Liver (tissue), 9 donors: ENCODE results near the gene ITIH5. TPM values are rescaled to one million over a fixed set of nuclear protein-coding genes. Genes with fewer than 3 reads are reported as not detected.

Experiments
- DNase-seq: peaks from one replicate; pipeline ENCODE4 v3.0.0-alpha.2; 2017; ENCODE audit warnings: low spot score
- H3K27ac ChIP-seq, 2 donors: one replicate each; pipeline ENCODE4 v1.7.0; 2013; ENCODE audit warnings: inconsistent platforms in 2 of 2, low read length in 2 of 2, control low read depth in 1 of 2, low read depth in 1 of 2, mild to moderate bottlenecking in 1 of 2
- H3K27me3 ChIP-seq, 4 donors: one replicate each; pipeline versions ENCODE4 v1.6.1 to v1.7.0; 2013; ENCODE audit warnings: low read length in 3 of 4, inconsistent platforms in 1 of 4, mild to moderate bottlenecking in 1 of 4, moderate library complexity in 1 of 4; ENCODE audit not compliant: control insufficient read depth in 4 of 4, insufficient read depth in 4 of 4
- H3K36me3 ChIP-seq, 4 donors: one replicate each; pipeline versions ENCODE4 v1.6.1 to v1.7.0; 2013; ENCODE audit warnings: low read length in 3 of 4, mild to moderate bottlenecking in 3 of 4, low read depth in 1 of 4, moderate library complexity in 1 of 4; ENCODE audit not compliant: control insufficient read depth in 4 of 4, insufficient read depth in 3 of 4
- H3K4me1 ChIP-seq, 4 donors: one replicate each; pipeline versions ENCODE4 v1.6.1 to v1.7.0; 2013; ENCODE audit warnings: low read length in 3 of 4, mild to moderate bottlenecking in 3 of 4, moderate library complexity in 1 of 4; ENCODE audit not compliant: control insufficient read depth in 4 of 4, insufficient read depth in 4 of 4
- H3K4me3 ChIP-seq, 3 donors: one replicate each; pipeline versions ENCODE4 v1.6.1 to v1.7.0; 2013; ENCODE audit warnings: low read length in 3 of 3, control low read depth in 1 of 3, low read depth in 1 of 3, mild to moderate bottlenecking in 1 of 3
- H3K9ac ChIP-seq, 2 donors: one replicate each; pipeline ENCODE4 v1.7.0; 2013; ENCODE audit warnings: low read length in 2 of 2, mild to moderate bottlenecking in 2 of 2, moderate library complexity in 2 of 2, control low read depth in 1 of 2, low read depth in 1 of 2
- H3K9me3 ChIP-seq, 4 donors: one replicate each; pipeline versions ENCODE4 v1.6.1 to v1.7.0; 2013; ENCODE audit warnings: low read length in 3 of 4; ENCODE audit not compliant: control insufficient read depth in 4 of 4
- EGR1 ChIP-seq, 2 donors: IDR thresholded peaks; 2 replicates each; pipeline ENCODE4 v1.6.1; 2016 to 2018; ENCODE audit warnings: antibody characterized with exemption in 2 of 2, low read depth in 2 of 2
- FOXA1 ChIP-seq: IDR thresholded peaks from 2 replicates; pipeline ENCODE4 v1.6.1; 2016; ENCODE audit warnings: antibody characterized with exemption
- FOXA2 ChIP-seq: IDR thresholded peaks from 2 replicates; pipeline ENCODE4 v1.6.1; 2016; ENCODE audit warnings: antibody characterized with exemption
- GABPA ChIP-seq, 2 donors: IDR thresholded peaks in 1 of 2; conservative IDR thresholded peaks in 1 of 2; 2 replicates each; pipeline ENCODE4 v1.6.1; 2016; ENCODE audit warnings: antibody characterized with exemption in 2 of 2, mild to moderate bottlenecking in 1 of 2, moderate library complexity in 1 of 2
- HNF4A ChIP-seq, 2 donors: conservative IDR thresholded peaks; 2 replicates each; pipeline ENCODE4 v1.6.1; 2016; ENCODE audit warnings: antibody characterized with exemption in 2 of 2, mild to moderate bottlenecking in 2 of 2
- HNF4G ChIP-seq: IDR thresholded peaks from 2 replicates; pipeline ENCODE4 v1.6.1; 2016; ENCODE audit warnings: antibody characterized with exemption
- JUND ChIP-seq, 2 donors: IDR thresholded peaks; 2 replicates each; pipeline ENCODE4 v1.6.1; 2016; ENCODE audit warnings: antibody characterized with exemption in 2 of 2
- NR2F2 ChIP-seq: IDR thresholded peaks from 2 replicates; pipeline ENCODE4 v1.6.1; 2016; ENCODE audit warnings: antibody characterized with exemption
- RAD21 ChIP-seq, 2 donors: IDR thresholded peaks; 2 replicates each; pipeline ENCODE4 v1.6.1; 2016; ENCODE audit warnings: antibody characterized with exemption in 2 of 2, mild to moderate bottlenecking in 2 of 2
- RXRA ChIP-seq, 2 donors: IDR thresholded peaks; 2 replicates each; pipeline ENCODE4 v1.6.1; 2017 to 2018; ENCODE audit warnings: antibody characterized with exemption in 2 of 2, mild to moderate bottlenecking in 1 of 2
- SP1 ChIP-seq: IDR thresholded peaks from 2 replicates; pipeline ENCODE4 v1.6.1; 2018; ENCODE audit warnings: antibody characterized with exemption, mild to moderate bottlenecking
- TAF1 ChIP-seq: conservative IDR thresholded peaks from 2 replicates; pipeline ENCODE4 v1.6.1; 2016; ENCODE audit warnings: antibody characterized with exemption, mild to moderate bottlenecking
- YY1 ChIP-seq: IDR thresholded peaks from 2 replicates; pipeline ENCODE4 v1.6.1; 2016; ENCODE audit warnings: antibody characterized with exemption, mild to moderate bottlenecking
- WGBS: extraction: QIAGEN DNeasy Blood & Tissue Kit; methylation state at CpG from one replicate; pipeline ENCODE4 v1.1.7; 2013; 5-methylcytosine and 5-hydroxymethylcytosine counted together
- polyA plus RNA-seq, 2 donors: library from polyadenylated mRNA; stranded (reverse) in 1 of 2; unstranded in 1 of 2; fragments of 200-250 nt in 1 of 2; fragments of >200 nt in 1 of 2; fragmentation: Nextera tagmentation in 1 of 2; extraction: Ambion mirVana in 1 of 2; gene quantifications; one replicate each; pipeline versions ENCODE4 v1.2.1 to v1.2.3, GENCODE V29; 2013 to 2015
- total RNA-seq, 2 donors: library from RNA; depleted of rRNA; stranded (reverse); fragments of >200 nt; gene quantifications; one replicate each; pipeline ENCODE4 v1.2.3, GENCODE V29; 2014
- TF ChIP-seq, protein P1 (sequence below): fragments of 150-350 bp; IDR thresholded peaks from 2 replicates; pipeline ENCODE4 v1.5.1; 2017; ENCODE audit warnings: improper control_type of control experiment, low read depth, low read length; ENCODE audit not compliant: missing input control
- TF ChIP-seq, protein P2 (sequence below): IDR thresholded peaks from 2 replicates; pipeline ENCODE4 v1.6.1; 2016; ENCODE audit warnings: antibody characterized with exemption, mild to moderate bottlenecking
- TF ChIP-seq, protein P3 (sequence below): IDR thresholded peaks from 2 replicates; pipeline ENCODE4 v1.6.1; 2016; ENCODE audit warnings: antibody characterized with exemption
- TF ChIP-seq, protein P4 (sequence below): IDR thresholded peaks from 2 replicates; pipeline ENCODE4 v1.6.1; 2016; ENCODE audit warnings: antibody characterized with exemption
- TF ChIP-seq, protein P5 (sequence below): IDR thresholded peaks from 2 replicates; pipeline ENCODE4 v1.6.1; 2016; ENCODE audit warnings: antibody characterized with exemption
- donor health status: healthy.
- donor health status: healthy.
- donor health status: healthy.
- donor health status: healthy.
- donor health status: healthy.

ITIH5 gene
- total and polyA plus RNA-seq, 4 donors: 0.60 to 1.3 (median 0.98) TPM

DNA sequence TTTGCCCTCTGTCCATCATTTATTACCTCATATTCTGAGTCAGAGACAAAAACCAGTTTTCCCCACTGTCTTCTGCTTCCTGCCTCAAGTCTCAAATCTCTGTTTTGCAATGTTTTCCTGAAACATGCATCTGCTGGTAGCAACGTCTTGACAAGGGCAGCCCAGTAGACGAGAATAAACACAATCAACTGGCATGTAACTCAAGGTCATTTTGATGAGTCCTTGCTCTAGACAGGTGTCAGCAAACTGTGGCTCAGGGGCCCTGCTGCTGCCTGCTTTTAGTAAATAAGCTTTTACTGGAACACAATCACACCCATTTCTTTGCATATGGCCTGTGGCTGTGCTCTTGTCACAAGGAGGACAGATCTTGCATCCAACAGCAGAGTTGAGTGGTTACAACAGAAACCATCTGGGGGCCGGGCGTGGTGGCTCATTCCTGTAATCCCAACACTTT is 59.8 kb downstream of the ITIH5 start:
- Histone ChIP-seq H3K4me1 (no peaks in the 10 kb centered on the region), H3K9me3 (no peaks in the 10 kb centered on the region), H3K9ac (no peak overlapping the region), H3K27ac (no peak overlapping the region), H3K4me3 (no peak overlapping the region), H3K36me3 (no peaks in the 10 kb centered on the region), H3K27me3 (no peaks in the 10 kb centered on the region)
- WGBS: 64% methylated on average over 4 of the region's 4 CpGs
- no peak for TF ChIP-seq TAF1
- TF ChIP-seq, protein P1, sequence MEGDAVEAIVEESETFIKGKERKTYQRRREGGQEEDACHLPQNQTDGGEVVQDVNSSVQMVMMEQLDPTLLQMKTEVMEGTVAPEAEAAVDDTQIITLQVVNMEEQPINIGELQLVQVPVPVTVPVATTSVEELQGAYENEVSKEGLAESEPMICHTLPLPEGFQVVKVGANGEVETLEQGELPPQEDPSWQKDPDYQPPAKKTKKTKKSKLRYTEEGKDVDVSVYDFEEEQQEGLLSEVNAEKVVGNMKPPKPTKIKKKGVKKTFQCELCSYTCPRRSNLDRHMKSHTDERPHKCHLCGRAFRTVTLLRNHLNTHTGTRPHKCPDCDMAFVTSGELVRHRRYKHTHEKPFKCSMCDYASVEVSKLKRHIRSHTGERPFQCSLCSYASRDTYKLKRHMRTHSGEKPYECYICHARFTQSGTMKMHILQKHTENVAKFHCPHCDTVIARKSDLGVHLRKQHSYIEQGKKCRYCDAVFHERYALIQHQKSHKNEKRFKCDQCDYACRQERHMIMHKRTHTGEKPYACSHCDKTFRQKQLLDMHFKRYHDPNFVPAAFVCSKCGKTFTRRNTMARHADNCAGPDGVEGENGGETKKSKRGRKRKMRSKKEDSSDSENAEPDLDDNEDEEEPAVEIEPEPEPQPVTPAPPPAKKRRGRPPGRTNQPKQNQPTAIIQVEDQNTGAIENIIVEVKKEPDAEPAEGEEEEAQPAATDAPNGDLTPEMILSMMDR: no peak
- no peak for TF ChIP-seq SP1
- TF ChIP-seq, protein P2, sequence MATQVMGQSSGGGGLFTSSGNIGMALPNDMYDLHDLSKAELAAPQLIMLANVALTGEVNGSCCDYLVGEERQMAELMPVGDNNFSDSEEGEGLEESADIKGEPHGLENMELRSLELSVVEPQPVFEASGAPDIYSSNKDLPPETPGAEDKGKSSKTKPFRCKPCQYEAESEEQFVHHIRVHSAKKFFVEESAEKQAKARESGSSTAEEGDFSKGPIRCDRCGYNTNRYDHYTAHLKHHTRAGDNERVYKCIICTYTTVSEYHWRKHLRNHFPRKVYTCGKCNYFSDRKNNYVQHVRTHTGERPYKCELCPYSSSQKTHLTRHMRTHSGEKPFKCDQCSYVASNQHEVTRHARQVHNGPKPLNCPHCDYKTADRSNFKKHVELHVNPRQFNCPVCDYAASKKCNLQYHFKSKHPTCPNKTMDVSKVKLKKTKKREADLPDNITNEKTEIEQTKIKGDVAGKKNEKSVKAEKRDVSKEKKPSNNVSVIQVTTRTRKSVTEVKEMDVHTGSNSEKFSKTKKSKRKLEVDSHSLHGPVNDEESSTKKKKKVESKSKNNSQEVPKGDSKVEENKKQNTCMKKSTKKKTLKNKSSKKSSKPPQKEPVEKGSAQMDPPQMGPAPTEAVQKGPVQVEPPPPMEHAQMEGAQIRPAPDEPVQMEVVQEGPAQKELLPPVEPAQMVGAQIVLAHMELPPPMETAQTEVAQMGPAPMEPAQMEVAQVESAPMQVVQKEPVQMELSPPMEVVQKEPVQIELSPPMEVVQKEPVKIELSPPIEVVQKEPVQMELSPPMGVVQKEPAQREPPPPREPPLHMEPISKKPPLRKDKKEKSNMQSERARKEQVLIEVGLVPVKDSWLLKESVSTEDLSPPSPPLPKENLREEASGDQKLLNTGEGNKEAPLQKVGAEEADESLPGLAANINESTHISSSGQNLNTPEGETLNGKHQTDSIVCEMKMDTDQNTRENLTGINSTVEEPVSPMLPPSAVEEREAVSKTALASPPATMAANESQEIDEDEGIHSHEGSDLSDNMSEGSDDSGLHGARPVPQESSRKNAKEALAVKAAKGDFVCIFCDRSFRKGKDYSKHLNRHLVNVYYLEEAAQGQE: no peak
- TF ChIP-seq YY1: no peak
- TF ChIP-seq, protein P3, sequence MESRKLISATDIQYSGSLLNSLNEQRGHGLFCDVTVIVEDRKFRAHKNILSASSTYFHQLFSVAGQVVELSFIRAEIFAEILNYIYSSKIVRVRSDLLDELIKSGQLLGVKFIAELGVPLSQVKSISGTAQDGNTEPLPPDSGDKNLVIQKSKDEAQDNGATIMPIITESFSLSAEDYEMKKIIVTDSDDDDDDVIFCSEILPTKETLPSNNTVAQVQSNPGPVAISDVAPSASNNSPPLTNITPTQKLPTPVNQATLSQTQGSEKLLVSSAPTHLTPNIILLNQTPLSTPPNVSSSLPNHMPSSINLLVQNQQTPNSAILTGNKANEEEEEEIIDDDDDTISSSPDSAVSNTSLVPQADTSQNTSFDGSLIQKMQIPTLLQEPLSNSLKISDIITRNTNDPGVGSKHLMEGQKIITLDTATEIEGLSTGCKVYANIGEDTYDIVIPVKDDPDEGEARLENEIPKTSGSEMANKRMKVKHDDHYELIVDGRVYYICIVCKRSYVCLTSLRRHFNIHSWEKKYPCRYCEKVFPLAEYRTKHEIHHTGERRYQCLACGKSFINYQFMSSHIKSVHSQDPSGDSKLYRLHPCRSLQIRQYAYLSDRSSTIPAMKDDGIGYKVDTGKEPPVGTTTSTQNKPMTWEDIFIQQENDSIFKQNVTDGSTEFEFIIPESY: no peak
- TF ChIP-seq, protein P4, sequence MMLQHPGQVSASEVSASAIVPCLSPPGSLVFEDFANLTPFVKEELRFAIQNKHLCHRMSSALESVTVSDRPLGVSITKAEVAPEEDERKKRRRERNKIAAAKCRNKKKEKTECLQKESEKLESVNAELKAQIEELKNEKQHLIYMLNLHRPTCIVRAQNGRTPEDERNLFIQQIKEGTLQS: no peak
- no peak for TF ChIP-seq NR2F2
- no peak for TF ChIP-seq GABPA (IDR thresholded peaks at IDR 0.05 in 1 of 2, conservative IDR thresholded peaks at IDR 0.05 in 1 of 2)
- TF ChIP-seq EGR1 (IDR thresholded peaks at IDR 0.05; ENCODE audit: low read depth in 2 of 2): no peak
- no peak for TF ChIP-seq RXRA (IDR thresholded peaks at IDR 0.05)
- TF ChIP-seq HNF4G: no peak
- no peak for TF ChIP-seq JUND (IDR thresholded peaks at IDR 0.05)
- no peak for TF ChIP-seq FOXA1
- DNase-seq: no peak

DNA sequence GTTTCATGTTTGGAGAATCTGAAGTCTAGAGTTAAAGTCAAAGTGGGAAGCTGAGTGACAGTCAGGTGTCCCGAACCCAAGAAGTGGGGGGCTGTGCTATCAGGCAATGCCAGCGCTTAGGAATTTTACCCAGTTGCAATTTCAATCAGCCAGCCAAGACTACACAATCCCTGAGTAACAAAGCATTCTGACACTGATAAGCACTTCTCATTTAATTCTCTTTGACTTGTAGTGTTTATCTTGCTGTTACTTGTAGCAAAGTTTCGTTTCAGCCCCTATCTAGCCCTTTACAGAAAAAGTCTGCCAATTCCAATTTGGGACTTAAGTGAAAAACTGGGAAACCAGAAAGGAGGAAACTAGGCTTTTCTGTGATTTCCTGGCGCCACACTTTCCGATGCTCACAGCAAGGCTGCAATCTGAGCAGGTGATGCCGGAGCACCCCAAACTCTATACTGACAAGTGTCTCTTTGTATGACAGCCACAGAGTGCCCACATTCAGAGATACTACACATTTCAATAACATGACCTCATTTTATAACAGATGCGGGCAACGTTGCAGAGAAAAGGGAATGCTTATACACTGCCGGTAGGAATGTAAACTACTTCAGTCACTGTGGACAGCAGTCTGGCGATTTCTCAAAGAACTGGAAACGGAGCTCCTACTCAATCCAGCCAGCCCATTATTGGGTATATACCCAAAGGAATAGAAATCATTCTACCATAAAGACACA is 61.0 kb downstream of the ITIH5 start:
- 63% methylated on average over 11 of the region's 11 CpGs for WGBS
- Histone ChIP-seq H3K4me1 (no peaks in the 10 kb centered on the region), H3K27me3 (no peaks in the 10 kb centered on the region), H3K9me3 (no peaks in the 10 kb centered on the region), H3K4me3 (no peak overlapping the region), H3K36me3 (no peaks in the 10 kb centered on the region), H3K9ac (no peak overlapping the region), H3K27ac (no peak overlapping the region)
- no peak for DNase-seq
- TF ChIP-seq FOXA1 (no peak), TAF1 (no peak), YY1 (no peak), GABPA (IDR thresholded peaks at IDR 0.05 in 1 of 2, conservative IDR thresholded peaks at IDR 0.05 in 1 of 2) (no peak), RAD21 (IDR thresholded peaks at IDR 0.05) (no peak), NR2F2 (no peak), SP1 (no peak), HNF4G (no peak), JUND (IDR thresholded peaks at IDR 0.05) (no peak), HNF4A (conservative IDR thresholded peaks at IDR 0.05) (no peak), FOXA2 (no peak), EGR1 (IDR thresholded peaks at IDR 0.05; ENCODE audit: low read depth in 2 of 2) (no peak)
- TF ChIP-seq, protein P4: no peak
- TF ChIP-seq, protein P3: no peak
- TF ChIP-seq, protein P5, sequence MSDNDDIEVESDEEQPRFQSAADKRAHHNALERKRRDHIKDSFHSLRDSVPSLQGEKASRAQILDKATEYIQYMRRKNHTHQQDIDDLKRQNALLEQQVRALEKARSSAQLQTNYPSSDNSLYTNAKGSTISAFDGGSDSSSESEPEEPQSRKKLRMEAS: no peak
